AG08396 (cell line): ENCODE measurements around the gene GRM1.

Experiments
- DNase-seq: peaks from one replicate; pipeline ENCODE4 v3.0.0; 2012; ENCODE audit warnings: low spot score, mixed read lengths

Gene GRM1

DNA sequence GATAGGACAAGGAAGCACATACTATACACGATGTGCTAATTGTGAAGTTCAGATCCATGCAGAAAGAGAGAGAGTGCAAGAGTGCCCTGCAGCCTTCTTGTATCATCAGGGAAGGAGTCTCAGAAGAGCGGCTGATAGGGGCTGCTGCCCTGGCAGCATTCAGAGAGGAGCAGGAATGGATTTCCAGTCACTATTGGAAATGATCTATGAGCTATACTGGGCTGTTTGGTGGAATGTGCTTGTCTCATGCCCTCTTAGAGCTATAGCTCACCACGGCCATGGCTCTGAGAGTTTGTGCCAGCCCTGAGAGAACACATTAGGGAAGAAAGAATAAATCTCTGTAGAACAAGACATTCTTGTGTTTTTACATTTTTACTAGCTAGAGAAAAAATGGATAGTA is 302.2 kb downstream of the GRM1 start:
- no peak for DNase-seq

DNA sequence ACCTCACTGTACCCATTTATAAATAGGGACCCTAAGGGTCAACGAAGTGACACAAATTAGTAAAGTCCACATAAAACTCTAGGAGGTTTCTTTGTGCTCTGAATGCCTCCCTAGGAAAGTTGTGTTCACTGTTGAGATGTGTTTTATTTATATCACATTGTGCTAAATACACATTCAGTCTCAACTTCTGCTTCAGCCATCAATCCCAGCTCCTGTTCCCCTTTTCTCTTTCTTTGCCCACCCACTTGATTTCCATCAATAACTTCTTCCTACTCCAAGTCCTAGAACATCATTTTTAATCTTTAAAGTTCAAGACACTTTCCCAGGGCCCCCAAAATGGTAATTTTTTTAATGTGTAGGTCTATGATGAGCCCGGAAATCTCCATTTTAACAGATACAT is 306.5 kb downstream of the GRM1 start:
- DNase-seq, result no peak

DNA sequence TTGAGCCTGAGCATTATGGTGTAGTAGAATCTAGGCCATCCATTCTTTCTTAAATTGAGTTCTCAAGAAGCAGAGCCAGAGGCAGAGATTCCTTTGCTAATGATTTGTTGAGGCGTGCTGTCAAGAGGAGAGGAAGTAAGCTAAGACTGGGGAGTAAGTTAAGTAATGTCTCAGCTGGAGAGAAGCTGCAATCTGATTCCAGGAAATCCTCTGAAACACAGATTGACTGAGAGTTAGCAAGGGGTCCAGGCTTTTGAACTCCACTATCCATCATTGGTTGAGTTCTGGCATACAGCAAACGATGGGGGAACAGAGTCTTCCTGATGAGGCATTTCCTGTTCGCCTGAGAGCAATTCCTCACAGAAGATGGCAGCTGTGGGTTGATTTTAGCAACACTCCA is 307.3 kb downstream of the GRM1 start:
- DNase-seq, result no peak

DNA sequence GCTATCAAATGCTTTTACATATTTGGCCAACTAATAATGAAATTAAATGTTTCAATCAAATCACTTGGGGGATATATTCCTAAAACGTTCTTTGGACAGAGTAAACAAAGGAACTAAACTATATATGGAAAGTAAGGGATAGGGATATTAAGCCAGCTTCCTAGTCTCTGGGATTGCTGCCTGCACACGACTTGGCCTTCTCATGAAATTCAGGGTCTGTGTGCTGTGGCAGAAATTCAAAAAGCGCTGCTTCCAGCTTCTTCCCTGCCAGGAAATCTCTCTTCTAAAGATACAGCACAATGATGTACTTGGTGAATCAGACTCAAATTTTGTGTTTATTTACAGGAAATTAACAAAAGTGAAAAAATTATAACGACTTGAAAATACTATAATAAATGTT is 308.5 kb downstream of the GRM1 start:
- no peak for DNase-seq

DNA sequence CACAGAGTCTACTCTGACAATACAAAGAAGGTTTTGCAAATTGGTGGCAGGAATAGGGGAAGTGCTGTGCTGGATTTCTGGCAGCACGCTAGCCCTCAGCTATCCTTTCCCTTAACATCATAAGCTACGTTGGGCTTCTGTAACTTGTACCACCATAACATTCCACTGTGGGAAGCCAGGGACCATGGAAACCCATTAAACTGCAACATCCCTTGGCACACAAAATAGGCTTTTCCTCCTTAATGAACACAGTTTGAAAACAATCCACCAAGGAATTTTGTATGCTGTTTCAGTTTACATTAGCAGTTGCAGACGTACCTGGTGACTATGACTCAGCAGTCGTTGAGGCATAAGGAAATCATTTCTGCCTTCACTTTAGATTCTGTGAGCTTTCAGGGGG is 310.9 kb downstream of the GRM1 start:
- no peak for DNase-seq

DNA sequence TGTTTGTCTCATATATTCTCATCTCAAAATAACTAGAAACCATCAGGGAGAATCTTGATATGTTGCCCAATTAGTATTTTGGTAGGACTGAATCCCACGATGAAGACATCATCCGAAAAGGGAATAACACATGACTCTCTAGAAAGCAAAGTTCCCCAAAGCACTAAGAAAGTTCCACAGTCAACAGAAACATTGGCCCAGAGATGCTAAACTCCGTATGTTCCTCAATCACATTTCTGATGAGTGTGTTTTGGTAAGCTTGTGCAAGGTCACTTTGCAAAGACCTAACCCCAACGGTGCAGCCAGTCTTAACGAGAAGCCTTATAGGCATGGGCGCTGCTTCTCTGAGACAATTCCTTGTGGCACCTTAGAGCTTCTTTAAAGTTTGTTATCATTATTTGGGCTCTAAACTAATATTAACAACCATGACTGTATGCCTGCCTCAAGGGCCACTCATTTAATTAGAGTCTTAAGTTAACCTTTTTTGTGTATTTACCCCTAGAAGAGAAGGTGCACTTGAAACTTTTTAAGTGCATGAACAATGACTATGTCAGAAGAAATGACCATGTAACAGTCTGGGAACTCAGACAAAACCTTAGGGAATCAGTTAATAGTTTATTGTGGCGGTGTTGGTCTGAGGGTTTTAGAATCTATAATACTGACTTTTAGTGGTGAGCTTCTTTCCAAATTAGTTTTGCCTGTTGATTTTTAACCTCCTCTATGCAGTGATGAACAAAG is 312.8 kb downstream of the GRM1 start:
- no peak for DNase-seq

DNA sequence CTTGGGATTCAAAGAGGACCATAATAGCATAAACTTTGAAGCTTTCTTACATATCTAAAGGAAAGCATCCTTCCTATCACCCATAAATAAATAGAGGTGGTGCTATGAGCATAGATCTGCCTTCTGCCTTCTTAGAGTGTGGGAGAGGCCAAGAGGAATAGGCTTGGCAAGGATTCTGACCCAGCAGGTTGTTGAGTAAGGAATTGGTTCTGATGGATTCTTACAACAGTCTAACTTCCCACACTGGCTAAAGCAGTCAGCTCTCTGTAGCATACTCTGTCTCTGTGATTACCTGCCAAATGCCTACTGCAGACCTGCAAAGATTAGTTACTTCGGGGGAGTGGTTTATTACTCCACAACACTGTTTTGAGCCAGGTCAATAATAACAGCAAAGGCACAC is 316.7 kb downstream of the GRM1 start:
- DNase-seq, result no peak

DNA sequence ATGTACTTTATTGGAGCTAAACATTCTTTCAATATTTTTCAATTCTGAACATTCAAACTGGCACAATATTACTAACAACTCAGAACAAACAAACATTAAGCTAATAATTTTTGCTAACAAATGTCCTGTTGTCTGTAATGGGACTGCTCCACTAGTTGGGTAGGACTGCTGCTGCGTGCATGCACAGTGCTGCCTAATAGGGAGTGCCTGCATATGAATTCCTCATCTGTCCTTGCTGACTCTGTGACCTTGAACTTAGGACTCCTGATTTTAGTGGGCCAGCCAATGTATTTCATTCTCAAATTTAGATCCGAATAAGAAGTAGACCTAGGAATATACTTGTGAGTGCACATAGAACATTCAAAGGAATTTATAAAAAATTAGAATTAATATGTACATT is 318.2 kb downstream of the GRM1 start:
- no peak for DNase-seq

DNA sequence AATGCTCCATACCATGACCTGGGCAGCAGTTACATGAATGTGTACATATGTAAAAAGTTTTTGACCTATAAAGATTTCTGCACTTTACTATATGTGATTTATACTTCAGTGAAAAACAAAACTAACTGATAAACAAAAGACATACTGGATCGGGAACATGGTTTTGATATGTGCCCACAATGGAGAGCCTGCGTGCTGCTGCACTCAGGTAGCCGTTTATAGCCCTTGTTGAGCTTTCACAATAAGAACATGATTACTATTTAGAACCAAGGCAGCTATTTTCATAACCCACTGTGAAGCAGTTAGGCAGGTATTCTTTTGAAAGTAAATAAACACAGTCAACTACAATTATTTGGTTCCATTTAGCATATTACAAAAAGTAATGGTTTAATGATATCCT is 318.8 kb downstream of the GRM1 start:
- no peak for DNase-seq

DNA sequence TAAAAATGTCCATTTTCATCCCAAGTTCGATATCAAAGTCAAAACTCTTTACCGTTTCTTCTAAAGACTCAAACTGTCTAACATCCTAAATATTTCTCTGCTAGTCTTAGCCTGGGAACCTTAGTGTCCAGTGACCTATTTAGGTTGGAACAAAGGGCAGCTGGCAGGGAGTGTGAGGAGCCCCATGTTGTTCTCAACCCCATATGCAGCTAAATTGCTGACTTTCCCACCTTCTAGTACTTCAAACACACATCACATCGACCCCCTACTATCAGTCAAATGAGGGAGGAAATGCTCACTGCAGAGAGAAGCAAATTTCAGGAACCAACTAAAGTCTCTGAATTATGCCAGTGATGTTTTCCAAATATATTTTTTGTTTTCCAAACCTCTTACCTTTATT is 322.2 kb downstream of the GRM1 start:
- DNase-seq, result no peak

DNA sequence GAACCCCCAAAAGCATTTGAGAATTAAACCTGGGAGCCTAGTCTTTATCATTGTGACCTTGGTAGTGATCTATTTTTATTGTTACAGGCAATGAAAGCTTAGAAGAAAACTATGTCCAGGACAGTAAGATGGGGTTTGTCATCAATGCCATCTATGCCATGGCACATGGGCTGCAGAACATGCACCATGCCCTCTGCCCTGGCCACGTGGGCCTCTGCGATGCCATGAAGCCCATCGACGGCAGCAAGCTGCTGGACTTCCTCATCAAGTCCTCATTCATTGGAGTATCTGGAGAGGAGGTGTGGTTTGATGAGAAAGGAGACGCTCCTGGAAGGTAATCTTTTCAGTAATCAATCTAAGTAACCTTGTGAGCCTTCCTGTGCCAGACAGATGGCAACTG is 323.3 kb downstream of the GRM1 start:
- no peak for DNase-seq

DNA sequence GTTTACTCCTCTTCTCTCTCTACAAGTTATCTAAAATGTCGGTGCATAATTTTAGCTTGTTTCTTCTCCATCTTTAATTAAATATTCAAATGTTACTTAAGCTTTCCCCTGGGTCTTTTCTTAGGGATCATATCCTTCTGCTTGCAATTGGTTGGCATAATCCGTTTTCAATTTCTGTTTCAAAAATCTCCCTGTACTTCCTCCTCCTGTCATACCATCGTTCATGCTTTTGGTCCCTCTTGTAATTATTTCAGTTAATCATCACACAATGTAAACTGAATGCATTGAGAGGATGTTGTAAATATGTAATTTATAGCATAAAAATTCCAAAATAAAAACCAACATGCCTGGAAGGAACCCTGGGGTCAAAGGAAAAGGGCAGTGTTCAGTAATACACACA is 325.6 kb downstream of the GRM1 start:
- DNase-seq, result no peak

DNA sequence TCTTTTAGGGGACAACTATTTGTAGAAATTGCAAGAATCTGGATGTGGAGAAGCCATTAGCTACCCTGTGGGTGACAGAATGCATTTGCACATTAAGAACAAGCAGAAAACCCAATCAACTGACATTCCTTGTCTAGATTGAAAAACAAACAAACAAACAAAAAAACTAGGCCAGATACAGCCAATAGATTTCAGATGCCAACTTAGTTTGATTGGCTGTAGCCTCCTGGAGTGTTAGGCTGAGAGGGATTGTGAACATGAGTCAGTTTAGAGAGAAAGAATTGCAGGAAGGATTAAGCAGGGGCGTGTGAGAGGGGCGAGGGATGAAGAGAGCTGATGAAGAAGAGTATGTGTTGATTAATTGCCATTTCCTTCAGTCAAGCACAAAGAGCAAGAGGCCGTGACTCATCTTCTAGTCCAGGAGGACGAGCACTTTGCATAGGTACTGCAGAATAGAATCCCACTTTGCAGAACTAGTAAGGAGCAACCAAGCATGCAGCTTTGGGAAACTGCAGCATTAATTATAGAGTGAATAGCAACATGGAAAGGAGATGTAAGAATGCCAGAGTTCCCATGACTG is 326.7 kb downstream of the GRM1 start:
- no peak for DNase-seq

DNA sequence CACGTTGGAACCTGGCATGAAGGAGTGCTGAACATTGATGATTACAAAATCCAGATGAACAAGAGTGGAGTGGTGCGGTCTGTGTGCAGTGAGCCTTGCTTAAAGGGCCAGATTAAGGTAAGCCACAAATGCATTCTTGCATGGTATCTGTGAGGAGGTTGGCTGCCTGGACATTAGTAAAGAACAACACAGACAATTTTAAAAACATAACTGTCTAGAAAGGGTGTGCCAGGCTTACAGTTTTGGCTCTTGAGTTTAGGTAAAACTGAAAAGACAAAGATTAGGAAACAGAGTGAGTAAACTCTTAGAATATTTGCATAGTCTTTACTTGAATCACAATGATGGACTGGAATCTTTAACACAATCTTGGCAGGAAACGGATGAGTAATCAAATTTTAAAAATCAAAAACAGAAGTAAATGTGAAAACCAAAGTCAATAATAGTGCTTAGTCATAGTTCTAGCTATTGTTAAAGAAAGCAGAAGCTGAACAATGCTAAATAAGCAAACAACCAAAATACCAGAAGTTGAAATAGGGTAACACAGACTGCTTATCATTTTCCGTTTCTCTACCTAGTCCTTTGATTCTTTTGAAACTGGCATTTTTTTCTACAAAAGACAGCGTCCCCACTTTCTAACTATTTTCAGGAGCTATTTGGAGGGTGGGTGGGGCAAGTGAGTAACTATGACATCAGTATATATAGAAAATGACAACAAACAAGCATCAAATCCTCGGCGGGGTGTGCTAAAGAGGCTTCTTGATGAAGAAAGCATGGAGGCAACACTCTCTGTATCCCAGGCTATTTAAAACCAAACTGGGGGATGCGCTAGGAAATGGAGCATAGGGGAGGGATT is 328.9 kb downstream of the GRM1 start:
- DNase-seq, result no peak

DNA sequence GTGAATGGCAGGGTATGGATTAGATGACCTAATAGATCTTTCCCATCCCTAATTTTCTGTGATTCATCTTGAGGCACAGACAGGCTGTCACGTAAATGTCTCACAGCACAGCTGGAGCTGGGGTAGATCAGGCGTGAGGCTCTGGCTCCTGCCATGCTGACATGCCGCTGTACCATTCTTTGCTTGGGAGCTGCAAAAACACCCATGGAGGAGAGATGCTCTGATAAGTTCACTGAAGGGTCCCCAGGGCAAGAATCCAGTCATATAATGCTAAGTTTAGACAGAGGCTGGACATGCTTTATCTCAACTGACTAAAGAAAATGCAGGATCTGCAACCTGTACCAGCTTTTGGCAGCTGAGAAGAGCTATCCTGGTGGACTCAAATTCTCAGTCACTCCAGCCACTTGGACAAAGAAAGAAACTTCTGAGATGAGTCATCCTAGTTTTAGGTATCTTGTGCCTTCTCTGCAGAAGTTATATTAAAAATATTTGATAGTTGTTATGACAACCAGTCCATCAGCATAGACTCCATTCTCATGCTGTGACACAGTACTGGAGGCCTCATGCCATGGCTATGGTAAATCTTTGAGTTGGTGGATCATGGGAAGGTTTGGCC is 329.7 kb downstream of the GRM1 start:
- DNase-seq, result no peak

DNA sequence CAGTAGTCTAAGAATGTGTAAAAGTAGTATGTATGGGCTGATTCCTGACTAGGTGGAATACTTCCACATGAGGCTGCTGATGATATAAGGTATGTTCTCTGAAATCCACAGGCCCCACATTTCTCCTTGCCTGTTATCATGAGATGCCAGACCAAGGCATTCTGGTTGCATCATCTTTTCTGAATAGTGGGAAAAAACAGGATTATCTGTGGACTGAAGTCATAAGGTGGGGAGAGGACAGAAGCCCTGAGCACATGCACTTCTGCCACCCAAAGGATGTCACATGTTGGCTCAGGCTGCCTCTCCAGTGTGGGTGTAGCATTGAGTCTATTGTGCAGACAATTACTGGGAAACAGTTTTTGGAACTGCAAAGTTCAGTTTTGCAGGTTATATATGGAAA is 330.3 kb downstream of the GRM1 start:
- DNase-seq, result no peak

DNA sequence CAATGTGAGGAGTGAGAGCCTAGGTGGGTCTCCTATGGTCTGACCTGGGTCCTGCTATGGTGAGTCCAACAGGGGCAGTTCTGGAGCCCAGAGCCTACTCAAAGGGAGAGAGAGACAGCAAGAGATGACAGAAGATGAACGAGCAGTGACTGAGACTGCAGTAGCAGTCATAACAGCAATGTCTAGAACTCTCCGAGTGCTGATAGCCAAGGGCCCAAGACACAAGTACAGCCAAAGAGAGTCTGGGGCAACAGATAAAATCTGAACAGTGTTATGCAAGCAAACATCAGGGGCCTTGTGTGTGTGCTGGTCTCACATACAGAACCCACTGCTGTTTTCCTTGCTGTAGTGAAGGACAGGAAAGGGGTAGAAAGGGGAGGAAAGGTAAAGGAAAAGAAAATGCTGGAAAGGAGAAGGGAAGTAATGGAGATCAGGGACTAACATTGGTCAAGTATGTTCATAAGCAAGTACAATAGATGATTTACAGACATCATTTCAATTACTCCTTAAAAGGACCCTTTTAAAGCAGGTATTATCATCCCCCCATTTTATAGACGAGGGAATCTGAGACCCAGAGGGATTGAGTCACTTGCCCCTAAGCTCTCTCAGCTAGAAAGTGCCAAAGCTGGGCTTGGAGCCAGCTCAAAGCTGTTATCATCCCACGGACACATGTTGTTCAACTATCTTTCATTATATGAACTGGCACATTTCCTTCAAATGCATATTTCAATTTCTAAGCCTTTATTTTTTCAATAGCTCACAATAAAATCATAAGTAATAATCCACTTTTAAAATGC is 332.5 kb downstream of the GRM1 start:
- no peak for DNase-seq

DNA sequence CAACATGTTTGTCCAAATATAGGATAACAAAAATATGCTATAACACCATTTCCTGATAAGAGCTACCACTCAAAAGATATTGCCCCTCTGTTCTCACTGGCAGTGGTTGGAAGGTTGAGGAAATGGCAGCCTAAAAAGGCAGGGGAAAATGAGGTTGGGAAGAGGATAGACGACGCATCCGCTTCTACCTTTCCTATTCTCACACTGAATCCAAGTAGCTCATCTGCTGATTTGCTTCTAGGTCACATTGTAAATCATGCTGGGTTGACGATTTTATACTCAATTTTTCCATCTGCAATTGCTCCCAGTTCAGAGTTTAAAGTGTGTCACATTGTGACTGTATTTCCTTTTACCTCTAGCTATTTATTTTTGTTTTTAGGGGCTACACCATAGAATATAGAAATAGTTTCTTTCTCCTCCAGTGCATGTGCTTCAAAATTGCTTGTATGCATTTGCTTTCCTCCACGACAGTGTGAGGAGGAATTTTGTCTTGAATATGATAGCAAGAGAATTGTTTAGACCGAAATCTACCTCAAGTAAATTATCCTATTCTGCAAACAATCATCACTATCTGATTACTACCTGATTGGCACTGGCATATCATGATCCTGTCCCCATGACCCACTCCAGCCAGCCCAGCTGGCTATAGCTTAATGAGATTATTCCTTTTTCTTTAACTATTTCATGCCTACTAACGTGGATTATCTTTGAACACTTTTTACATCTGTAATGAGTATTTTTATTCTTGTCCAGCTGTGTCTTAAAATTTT is 335.2 kb downstream of the GRM1 start:
- no peak for DNase-seq

DNA sequence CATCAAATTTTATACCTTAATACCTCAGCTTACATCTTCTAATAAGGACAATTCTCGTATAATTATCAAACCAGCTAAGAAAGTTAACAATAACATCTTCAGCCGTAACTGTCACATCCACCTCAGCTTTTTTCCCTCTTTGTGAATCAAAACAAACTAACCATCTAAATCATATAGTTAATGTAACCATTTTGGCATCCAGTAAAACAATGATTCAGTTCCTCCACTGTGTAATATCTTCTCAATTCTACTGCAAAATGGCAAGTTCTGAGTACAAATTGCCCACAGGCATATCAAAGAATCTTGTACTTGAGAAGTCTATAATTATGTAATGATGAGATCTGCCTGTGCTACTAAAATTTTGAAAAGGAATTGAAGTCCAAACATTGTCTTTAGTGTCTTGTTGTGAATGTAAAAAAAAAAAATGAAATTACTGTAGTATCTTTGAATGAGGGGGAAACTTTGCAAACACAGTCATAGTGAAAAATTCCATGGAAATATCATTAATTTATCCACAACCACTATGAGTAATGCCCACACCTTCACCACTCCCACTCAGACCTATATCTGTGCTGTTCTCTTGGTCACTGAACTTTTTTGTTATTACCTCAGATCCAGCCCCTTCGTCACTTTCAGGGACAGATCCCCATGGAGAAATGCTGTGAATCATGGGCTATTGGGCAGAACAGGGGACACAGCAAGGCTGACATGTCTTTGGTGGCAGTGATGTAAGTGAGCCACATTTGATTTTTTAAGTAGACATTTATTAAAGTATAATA is 336.1 kb downstream of the GRM1 start:
- no peak for DNase-seq

DNA sequence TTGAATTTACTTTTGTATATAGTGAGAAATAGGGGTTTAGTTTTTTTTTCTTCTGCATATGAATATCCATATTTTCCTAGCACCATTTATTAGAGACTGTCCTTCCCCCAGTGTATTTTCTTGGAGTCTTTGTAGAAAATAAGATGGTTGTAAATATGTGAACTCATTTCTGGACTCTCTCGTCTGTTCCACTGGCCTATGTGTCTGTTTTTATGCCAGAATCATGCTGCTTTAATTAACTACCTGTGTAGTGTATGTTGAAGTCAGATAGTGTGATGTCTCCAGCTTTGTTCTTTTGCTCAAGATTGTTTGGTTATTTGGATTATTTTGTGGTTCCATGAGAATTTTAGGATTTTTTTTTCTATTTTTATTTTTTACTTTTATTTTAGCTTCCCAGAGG is 338.2 kb downstream of the GRM1 start:
- no peak for DNase-seq
